HG02938 (cell line): ENCODE measurements around the gene YDJC.
"Not testable (repeated sequence)": the region's sequence is repeated elsewhere in the genome, so short reads cannot be mapped to it uniquely, and the experiment has no call there.

Experiments
- ATAC-seq: cut with Tn5 transposase; IDR thresholded peaks from one replicate; pipeline ENCODE4 v1.9.1; 2021; ENCODE audit warnings: mild to moderate bottlenecking, moderate library complexity; ENCODE audit not compliant: unreplicated experiment

YDJC gene

GRCh38 chr22:21611210-21611977, 18.4 kb downstream of the YDJC start:
- no peak for ATAC-seq

- ATAC-seq, result not testable (repeated sequence)
These were observed 20.2 kb downstream of the YDJC start for GRCh38 chr22:21609556-21610157.

- ATAC-seq, result no peak
These were observed 23.0 kb downstream of the YDJC start for GRCh38 chr22:21606775-21607174.

- no peak for ATAC-seq
These were observed 23.8 kb downstream of the YDJC start for GRCh38 chr22:21605887-21606564.

- no peak for ATAC-seq
These were observed 25.8 kb downstream of the YDJC start for GRCh38 chr22:21603973-21604372.

- ATAC-seq, result no peak
These were observed 27.2 kb downstream of the YDJC start for GRCh38 chr22:21602579-21602978.

GRCh38 chr22:21599053-21599893, 30.5 kb downstream of the YDJC start:
- ATAC-seq, result no peak

GRCh38 chr22:21598302-21598701, 31.5 kb downstream of the YDJC start:
- ATAC-seq, result no peak

GRCh38 chr22:21596356-21597135, 33.3 kb downstream of the YDJC start:
- not testable (repeated sequence) for ATAC-seq

GRCh38 chr22:21594865-21595452, 34.9 kb downstream of the YDJC start:
- no peak for ATAC-seq

GRCh38 chr22:21593406-21594232, 36.2 kb downstream of the YDJC start:
- ATAC-seq, result no peak

- no peak for ATAC-seq
These were observed 37.4 kb downstream of the YDJC start for GRCh38 chr22:21592422-21592821.

GRCh38 chr22:21591695-21592094, 38.1 kb downstream of the YDJC start:
- ATAC-seq, result no peak

GRCh38 chr22:21590809-21591641, 38.8 kb downstream of the YDJC start:
- no peak for ATAC-seq

- no peak for ATAC-seq
These were observed 40.4 kb downstream of the YDJC start for GRCh38 chr22:21589396-21589795.

- peak; percentile 90 for ATAC-seq
These were observed 41.8 kb downstream of the YDJC start for GRCh38 chr22:21587803-21588611.

GRCh38 chr22:21585389-21585788, 44.4 kb downstream of the YDJC start:
- no peak for ATAC-seq
